Lower leg skin (tissue), 4 donors: ENCODE measurements around the gene IL15RA. TPM values are rescaled to one million over a fixed set of nuclear protein-coding genes. Genes with fewer than 3 reads are reported as not detected.

ENCODE experiments used
- DNase-seq, 2 donors: peaks; one replicate each; pipeline ENCODE4 v3.0.0-alpha.2; 2019; ENCODE audit warnings: low spot score in 2 of 2
- H3K4me3 ChIP-seq: fragments of 200-600 bp; sonication (generic); 2 replicates; pipeline ENCODE4 v1.5.1; 2017; ENCODE audit warnings: mild to moderate bottlenecking, low read depth; ENCODE audit not compliant: poor library complexity, severe bottlenecking
- POLR2A ChIP-seq, 2 donors: fragments of 450-650 bp; IDR thresholded peaks; one replicate each; pipeline ENCODE4 v1.6.1; 2016 to 2017; ENCODE audit warnings: antibody characterized with exemption in 2 of 2, mild to moderate bottlenecking in 1 of 2, moderate library complexity in 1 of 2
- whole genome bisulfite sequencing, 2 donors: methylation state at CpG; one replicate each; pipeline ENCODE4 v1.1.5; 2018; 5-methylcytosine and 5-hydroxymethylcytosine counted together
- intact Hi-C: fragments of 100-400 bp; cut with DNase I; formaldehyde crosslinking; loops from one replicate; pipeline ENCODE4 v1.15.0; 2023; ENCODE audit warnings: low total_unique reads
- total RNA-seq, 4 donors: library from RNA; depleted of rRNA; stranded (reverse); fragments of >200 nt; gene quantifications; one replicate each; pipeline ENCODE4 v1.1.0, GENCODE V29; 2016
- TF ChIP-seq, protein P1 (sequence below), 3 donors: fragments of 450-650 bp; IDR thresholded peaks; one replicate each; pipeline ENCODE4 v1.5.1; 2016; ENCODE audit warnings: antibody characterized with exemption in 3 of 3, mild to moderate bottlenecking in 3 of 3, moderate library complexity in 2 of 3

Gene IL15RA
- total RNA-seq, 4 donors from 2014 or later = 9.3 to 30.8 (median 24.8) TPM

DNA sequence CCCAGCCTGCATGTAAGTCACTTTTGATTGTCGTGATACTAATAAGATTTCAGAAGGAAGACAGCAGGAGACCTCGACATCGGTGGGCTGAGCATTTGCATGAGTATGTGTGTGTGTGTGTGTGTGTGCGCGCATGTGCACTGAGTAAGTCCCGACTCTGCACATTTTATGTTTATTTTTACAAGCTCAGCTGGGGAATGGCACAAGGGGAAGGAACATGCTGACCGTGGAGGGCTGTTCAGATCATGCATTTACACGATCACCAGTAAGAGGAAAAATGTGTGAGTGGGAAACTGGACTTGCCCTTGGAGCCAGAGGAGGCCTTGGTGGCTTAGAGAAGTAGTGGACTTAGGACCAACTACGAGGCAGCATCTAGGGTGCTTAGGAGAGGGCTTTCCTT, 43.5 kb upstream of the IL15RA start:
- 88 to 89% methylated on average over 9 of the region's 9 CpGs for WGBS, 2 donors
- H3K4me3 ChIP-seq = no peak overlapping the region
- no peak for TF ChIP-seq POLR2A (IDR thresholded peaks at IDR 0.05)
- TF ChIP-seq, protein P1, sequence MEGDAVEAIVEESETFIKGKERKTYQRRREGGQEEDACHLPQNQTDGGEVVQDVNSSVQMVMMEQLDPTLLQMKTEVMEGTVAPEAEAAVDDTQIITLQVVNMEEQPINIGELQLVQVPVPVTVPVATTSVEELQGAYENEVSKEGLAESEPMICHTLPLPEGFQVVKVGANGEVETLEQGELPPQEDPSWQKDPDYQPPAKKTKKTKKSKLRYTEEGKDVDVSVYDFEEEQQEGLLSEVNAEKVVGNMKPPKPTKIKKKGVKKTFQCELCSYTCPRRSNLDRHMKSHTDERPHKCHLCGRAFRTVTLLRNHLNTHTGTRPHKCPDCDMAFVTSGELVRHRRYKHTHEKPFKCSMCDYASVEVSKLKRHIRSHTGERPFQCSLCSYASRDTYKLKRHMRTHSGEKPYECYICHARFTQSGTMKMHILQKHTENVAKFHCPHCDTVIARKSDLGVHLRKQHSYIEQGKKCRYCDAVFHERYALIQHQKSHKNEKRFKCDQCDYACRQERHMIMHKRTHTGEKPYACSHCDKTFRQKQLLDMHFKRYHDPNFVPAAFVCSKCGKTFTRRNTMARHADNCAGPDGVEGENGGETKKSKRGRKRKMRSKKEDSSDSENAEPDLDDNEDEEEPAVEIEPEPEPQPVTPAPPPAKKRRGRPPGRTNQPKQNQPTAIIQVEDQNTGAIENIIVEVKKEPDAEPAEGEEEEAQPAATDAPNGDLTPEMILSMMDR (IDR thresholded peaks at IDR 0.05) = no peak
- intact Hi-C loops = no loop called here
- peak in 1 of 2 donors; percentile 22 for DNase-seq

DNA sequence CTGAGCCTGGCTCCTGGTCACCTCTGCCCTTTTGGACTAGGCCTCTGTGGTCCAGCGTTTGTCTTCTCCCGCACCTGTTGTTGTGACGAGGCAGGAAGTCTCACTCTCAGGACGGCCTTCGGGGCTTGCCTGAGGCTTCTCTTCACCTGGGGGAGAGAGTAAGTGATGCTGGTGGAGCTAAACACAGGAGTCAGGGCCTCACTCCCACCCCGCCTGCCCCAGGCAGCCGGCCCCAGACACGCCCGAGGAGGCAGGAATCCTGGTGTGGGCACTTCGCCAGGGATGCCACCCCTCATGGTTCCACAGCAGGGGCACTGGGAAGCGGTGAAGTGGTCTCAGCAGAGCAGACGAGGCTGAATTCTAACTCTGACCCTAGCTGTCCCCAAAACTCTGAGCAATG, 42.5 kb upstream of the IL15RA start:
- TF ChIP-seq, protein P1 (IDR thresholded peaks at IDR 0.05) = no peak
- TF ChIP-seq POLR2A (IDR thresholded peaks at IDR 0.05) = no peak
- WGBS, 2 donors = 81 to 86% methylated on average over 12 of the region's 12 CpGs
- intact Hi-C loops = no loop called here
- peak in 1 of 2 donors; percentile 7 for DNase-seq
- no peak overlapping the region for H3K4me3 ChIP-seq

DNA sequence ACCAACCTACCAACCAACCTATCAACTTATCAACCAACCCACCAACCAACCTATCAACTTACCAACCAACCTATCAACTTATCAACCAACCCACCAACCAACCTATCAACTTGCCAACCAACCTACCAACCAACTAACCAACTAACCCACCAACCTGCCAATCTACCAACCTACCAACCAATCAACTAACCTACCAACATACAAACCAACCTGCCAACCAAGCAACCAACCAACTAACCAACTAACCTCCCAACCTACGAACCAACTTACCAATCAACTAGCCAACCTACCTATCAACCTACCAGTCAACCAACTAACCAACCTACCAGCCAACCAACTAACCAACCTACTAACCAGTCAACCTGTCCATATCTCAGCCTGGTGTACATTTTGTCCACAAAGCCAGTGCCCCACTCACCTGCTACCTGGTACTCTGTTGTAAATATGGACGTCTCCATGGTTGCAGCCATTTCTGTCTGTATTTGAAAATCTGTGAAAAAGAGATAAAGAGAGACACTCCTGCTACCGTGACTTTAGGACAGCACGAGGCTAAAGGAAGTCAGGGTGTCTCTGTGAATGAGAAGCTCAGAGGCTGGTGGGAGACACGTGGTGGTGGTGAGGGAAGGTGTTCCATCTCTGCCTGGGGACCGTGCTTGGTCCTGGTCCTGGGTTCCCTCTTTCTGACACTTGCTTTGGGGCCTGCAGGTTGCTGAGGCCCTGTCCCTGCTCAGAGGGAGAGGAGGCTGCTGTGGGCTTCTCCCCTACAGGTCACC, 41.9 kb upstream of the IL15RA start:
- TF ChIP-seq POLR2A (IDR thresholded peaks at IDR 0.05) = no peak
- TF ChIP-seq, protein P1 (IDR thresholded peaks at IDR 0.05) = no peak
- DNase-seq = no peak
- intact Hi-C loops = no loop called here
- no peak overlapping the region for H3K4me3 ChIP-seq
- WGBS, 2 donors = 92 to 93% methylated on average over 6 of the region's 6 CpGs

DNA sequence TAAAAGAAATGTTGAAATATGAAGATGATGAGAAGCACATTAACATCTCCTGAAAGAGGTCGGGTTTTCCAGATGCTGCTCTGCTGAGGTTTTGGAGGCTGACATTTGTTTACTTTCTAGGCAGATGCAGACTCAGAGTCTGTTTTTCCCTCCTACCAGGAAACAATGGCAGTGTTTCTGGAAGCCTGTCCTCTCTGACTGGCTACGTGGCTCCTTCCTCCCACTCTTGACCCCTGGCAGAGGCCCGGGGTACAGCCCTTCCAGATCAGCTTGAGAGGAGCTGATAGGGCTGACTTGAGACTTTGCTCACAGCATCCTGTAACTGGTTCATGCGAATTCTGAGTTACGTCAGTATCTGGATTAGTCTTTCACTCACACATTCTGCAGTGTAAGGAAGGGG, 41.1 kb upstream of the IL15RA start:
- 55 to 68% methylated on average over 5 of the region's 5 CpGs for WGBS, 2 donors
- intact Hi-C loops = no loop called here

DNA sequence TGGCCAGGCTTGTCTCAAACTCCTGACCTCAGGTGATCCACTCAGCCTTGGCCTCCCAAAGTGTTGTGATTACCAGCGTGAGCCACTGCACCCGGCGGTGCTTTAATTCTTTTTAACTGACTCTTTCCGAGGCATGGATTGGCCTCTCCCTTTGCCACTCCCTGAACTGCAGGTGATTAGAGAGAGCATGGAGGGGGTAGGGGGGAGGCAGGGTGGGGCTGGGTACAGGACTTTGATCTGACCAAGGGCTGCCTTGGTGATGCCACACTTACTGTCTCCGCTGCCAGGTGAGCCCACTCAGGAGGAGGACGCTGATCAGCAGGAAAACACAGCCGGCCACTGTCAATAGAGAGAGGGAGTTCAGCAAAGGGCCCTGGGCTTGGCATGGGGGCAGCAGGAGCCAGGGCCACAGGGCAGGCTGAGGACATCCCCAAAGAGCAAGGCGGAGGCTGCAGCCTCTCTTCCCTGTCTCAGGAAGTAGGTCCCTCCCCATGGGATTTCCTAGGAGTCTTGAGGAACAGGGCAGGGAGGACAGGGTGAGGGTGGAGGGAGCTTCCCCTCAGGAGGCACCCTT, 40.5 kb upstream of the IL15RA start:
- no peak overlapping the region for H3K4me3 ChIP-seq
- TF ChIP-seq, protein P1 (IDR thresholded peaks at IDR 0.05) = no peak
- TF ChIP-seq POLR2A (IDR thresholded peaks at IDR 0.05) = no peak
- WGBS, 2 donors = 94% methylated on average over 8 of the region's 8 CpGs

More for the DNA sequence above, 41.1 kb upstream of the IL15RA start:
- TF ChIP-seq POLR2A (IDR thresholded peaks at IDR 0.05) = no peak
- TF ChIP-seq, protein P1 (IDR thresholded peaks at IDR 0.05) = no peak
- DNase-seq = peak in 1 of 2 donors; percentile 25
- H3K4me3 ChIP-seq = no peak overlapping the region

More for the DNA sequence above, 40.5 kb upstream of the IL15RA start:
- peak; percentile 8 to 72 for DNase-seq
- intact Hi-C loops = no loop called here
